Measurements from ENCODE around the gene NFKBIA. TPM values are rescaled to one million over a fixed set of nuclear protein-coding genes. Genes with fewer than 3 reads are reported as not detected.

Gene NFKBIA
- total and polyA plus RNA-seq, 4 donors, result 46.9 to 204 (median 86.3) TPM

GRCh38 chr14:35420036-35420811 lies 15.7 kb upstream of the NFKBIA start:
- H3K27ac ChIP-seq (ENCODE audit: low read depth in 1 of 2, low read length in 2 of 2), result no peak overlapping the region
- no peaks in the 10 kb centered on the region for H3K36me3 ChIP-seq (ENCODE audit: control insufficient read depth in 4 of 4, insufficient read depth in 3 of 4, low read depth in 1 of 4, low read length in 3 of 4)
- H3K27me3 ChIP-seq (ENCODE audit: control insufficient read depth in 4 of 4, insufficient read depth in 4 of 4, low read length in 3 of 4), result no peaks in the 10 kb centered on the region
- no peak overlapping the region for H3K9ac ChIP-seq (ENCODE audit: low read depth in 1 of 2, low read length in 2 of 2)
- no peak for DNase-seq (ENCODE audit: low spot score)
- peaks cover 0 to 5% (median 0%) of the 10 kb centered on the region in 4 donors for H3K4me1 ChIP-seq (ENCODE audit: control insufficient read depth in 4 of 4, insufficient read depth in 4 of 4, low read length in 3 of 4)
- peaks cover 0 to 1% (median 0%) of the 10 kb centered on the region in 4 donors for H3K9me3 ChIP-seq (ENCODE audit: control insufficient read depth in 4 of 4, low read length in 3 of 4)
- no peak for TF ChIP-seq HNF4G (IDR thresholded peaks at IDR 0.05)
- TF ChIP-seq TAF1 (conservative IDR thresholded peaks at IDR 0.05), result no peak
- no peak for TF ChIP-seq RXRA (IDR thresholded peaks at IDR 0.05)
- TF ChIP-seq SP1 (IDR thresholded peaks at IDR 0.05), result no peak
- TF ChIP-seq GABPA (IDR thresholded peaks at IDR 0.05 in 1 of 2, conservative IDR thresholded peaks at IDR 0.05 in 1 of 2), result no peak
- TF ChIP-seq ZBTB33 (IDR thresholded peaks at IDR 0.05), result no peak
- TF ChIP-seq CTCF (IDR thresholded peaks at IDR 0.05; ENCODE audit: low read depth, low read length, missing input control), result no peak
- no peak for TF ChIP-seq YY1 (IDR thresholded peaks at IDR 0.05)
- no peak for TF ChIP-seq ATF3 (IDR thresholded peaks at IDR 0.05)
- no peak for TF ChIP-seq FOXA1 (IDR thresholded peaks at IDR 0.05)
- no peak for TF ChIP-seq HNF4A (conservative IDR thresholded peaks at IDR 0.05)
- no peak for TF ChIP-seq RAD21 (IDR thresholded peaks at IDR 0.05)
- no peak for TF ChIP-seq REST (IDR thresholded peaks at IDR 0.05)
- no peak for TF ChIP-seq MAX (IDR thresholded peaks at IDR 0.05)
- no peak for TF ChIP-seq FOXA2 (IDR thresholded peaks at IDR 0.05)
- TF ChIP-seq NR2F2 (IDR thresholded peaks at IDR 0.05), result no peak
- no peak for TF ChIP-seq EGR1 (IDR thresholded peaks at IDR 0.05; ENCODE audit: low read depth in 2 of 2)
- no peak for TF ChIP-seq JUND (IDR thresholded peaks at IDR 0.05)
- 84% methylated on average over 7 of the region's 7 CpGs for WGBS
- no peak overlapping the region for H3K4me3 ChIP-seq (ENCODE audit: low read depth in 1 of 3, low read length in 3 of 3)

All from liver (tissue), 9 donors.